Measurements from ENCODE around the gene HAUS6.

HAUS6 gene

GRCh38 chr9:19085295-19085694 is 17.4 kb downstream of the HAUS6 start:
- TF ChIP-seq, protein P1, sequence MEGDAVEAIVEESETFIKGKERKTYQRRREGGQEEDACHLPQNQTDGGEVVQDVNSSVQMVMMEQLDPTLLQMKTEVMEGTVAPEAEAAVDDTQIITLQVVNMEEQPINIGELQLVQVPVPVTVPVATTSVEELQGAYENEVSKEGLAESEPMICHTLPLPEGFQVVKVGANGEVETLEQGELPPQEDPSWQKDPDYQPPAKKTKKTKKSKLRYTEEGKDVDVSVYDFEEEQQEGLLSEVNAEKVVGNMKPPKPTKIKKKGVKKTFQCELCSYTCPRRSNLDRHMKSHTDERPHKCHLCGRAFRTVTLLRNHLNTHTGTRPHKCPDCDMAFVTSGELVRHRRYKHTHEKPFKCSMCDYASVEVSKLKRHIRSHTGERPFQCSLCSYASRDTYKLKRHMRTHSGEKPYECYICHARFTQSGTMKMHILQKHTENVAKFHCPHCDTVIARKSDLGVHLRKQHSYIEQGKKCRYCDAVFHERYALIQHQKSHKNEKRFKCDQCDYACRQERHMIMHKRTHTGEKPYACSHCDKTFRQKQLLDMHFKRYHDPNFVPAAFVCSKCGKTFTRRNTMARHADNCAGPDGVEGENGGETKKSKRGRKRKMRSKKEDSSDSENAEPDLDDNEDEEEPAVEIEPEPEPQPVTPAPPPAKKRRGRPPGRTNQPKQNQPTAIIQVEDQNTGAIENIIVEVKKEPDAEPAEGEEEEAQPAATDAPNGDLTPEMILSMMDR (IDR thresholded peaks at IDR 0.05; ENCODE audit: low read depth, low read length, poor library complexity, severe bottlenecking) = peak; percentile 61
- TF ChIP-seq EZH2phosphoT487 (IDR thresholded peaks at IDR 0.05; ENCODE audit: borderline replicate concordance, low read length) = no peak
- no peak overlapping the region for H3K4me3 ChIP-seq (ENCODE audit: low read length)
- peaks cover 3% of the 10 kb centered on the region; the same call in 1 of the 2 replicates for H3K79me2 ChIP-seq (ENCODE audit: control insufficient read depth, low read length)

DNA sequence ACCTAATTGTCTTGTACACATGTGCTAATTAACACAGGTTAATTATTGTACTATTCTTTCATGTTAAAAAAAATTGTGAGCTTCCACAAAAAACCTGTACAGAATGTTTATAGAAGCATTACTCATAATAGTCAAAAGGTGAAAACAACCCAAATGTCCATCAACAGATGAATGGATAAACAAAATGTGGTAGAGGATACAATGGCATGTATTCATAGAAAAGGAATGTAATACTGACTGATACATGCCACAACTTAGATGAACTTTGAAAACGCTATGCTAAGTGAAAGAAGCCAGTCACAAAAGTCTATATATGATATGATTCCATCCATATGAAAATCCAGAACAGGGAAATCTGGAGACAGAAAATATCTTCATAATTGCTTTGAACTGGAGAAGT is 27.9 kb downstream of the HAUS6 start:
- Histone ChIP-seq H4K20me1 (ENCODE audit: control insufficient read depth, insufficient read depth, low read depth, low read length) (no peaks in the 10 kb centered on the region), H3K4me1 (ENCODE audit: control insufficient read depth, low read length) (no peaks in the 10 kb centered on the region), H3K9me3 (ENCODE audit: control insufficient read depth, insufficient read depth, low read length) (no peaks in the 10 kb centered on the region), H3K27me3 (ENCODE audit: control insufficient read depth, low read length) (no peaks in the 10 kb centered on the region), H3K36me3 (ENCODE audit: control insufficient read depth, low read length) (peaks cover 76% of the 10 kb centered on the region), H3K9me2 (replicated peaks; ENCODE audit: control insufficient read depth, low read length) (no peaks in the 10 kb centered on the region), H3F3A (ENCODE audit: control insufficient read depth, insufficient read depth) (no peaks in the 10 kb centered on the region), H3K4me2 (ENCODE audit: low read length) (no peak overlapping the region), H3K27ac (ENCODE audit: low read depth, low read length) (no peak overlapping the region), H3K4me3 (ENCODE audit: low read length) (no peak overlapping the region), H3K79me2 (ENCODE audit: control insufficient read depth, low read length) (peaks cover 2% of the 10 kb centered on the region; the same call in 1 of the 2 replicates)
- no peak for TF ChIP-seq EZH2phosphoT487 (IDR thresholded peaks at IDR 0.05; ENCODE audit: borderline replicate concordance, low read length)
- TF ChIP-seq, protein P1 (IDR thresholded peaks at IDR 0.05; ENCODE audit: low read depth, low read length, poor library complexity, severe bottlenecking) = no peak

More at GRCh38 chr9:19085295-19085694, 17.4 kb downstream of the HAUS6 start:
- Histone ChIP-seq H3K9me3 (ENCODE audit: control insufficient read depth, insufficient read depth, low read length) (no peaks in the 10 kb centered on the region), H3K4me2 (ENCODE audit: low read length) (no peak overlapping the region), H3K4me1 (ENCODE audit: control insufficient read depth, low read length) (no peaks in the 10 kb centered on the region), H3K27me3 (ENCODE audit: control insufficient read depth, low read length) (no peaks in the 10 kb centered on the region), H3F3A (ENCODE audit: control insufficient read depth, insufficient read depth) (no peaks in the 10 kb centered on the region), H3K27ac (ENCODE audit: low read depth, low read length) (no peak overlapping the region), H4K20me1 (ENCODE audit: control insufficient read depth, insufficient read depth, low read depth, low read length) (no peaks in the 10 kb centered on the region), H3K9me2 (replicated peaks; ENCODE audit: control insufficient read depth, low read length) (no peaks in the 10 kb centered on the region), H3K36me3 (ENCODE audit: control insufficient read depth, low read length) (peaks cover 76% of the 10 kb centered on the region)

GRCh38 chr9:19074229-19074628 is 28.5 kb downstream of the HAUS6 start:
- Histone ChIP-seq H3K27ac (ENCODE audit: low read depth, low read length) (no peak overlapping the region), H3K9me2 (replicated peaks; ENCODE audit: control insufficient read depth, low read length) (no peaks in the 10 kb centered on the region), H3K27me3 (ENCODE audit: control insufficient read depth, low read length) (no peaks in the 10 kb centered on the region), H3F3A (ENCODE audit: control insufficient read depth, insufficient read depth) (no peaks in the 10 kb centered on the region), H3K9me3 (ENCODE audit: control insufficient read depth, insufficient read depth, low read length) (no peaks in the 10 kb centered on the region), H4K20me1 (ENCODE audit: control insufficient read depth, insufficient read depth, low read depth, low read length) (no peaks in the 10 kb centered on the region), H3K36me3 (ENCODE audit: control insufficient read depth, low read length) (peaks cover 76% of the 10 kb centered on the region), H3K4me3 (ENCODE audit: low read length) (no peak overlapping the region), H3K4me2 (ENCODE audit: low read length) (no peak overlapping the region), H3K4me1 (ENCODE audit: control insufficient read depth, low read length) (no peaks in the 10 kb centered on the region), H3K79me2 (ENCODE audit: control insufficient read depth, low read length) (peaks cover 2% of the 10 kb centered on the region; the same call in 1 of the 2 replicates)
- TF ChIP-seq, protein P1 (IDR thresholded peaks at IDR 0.05; ENCODE audit: low read depth, low read length, poor library complexity, severe bottlenecking) = no peak
- no peak for TF ChIP-seq EZH2phosphoT487 (IDR thresholded peaks at IDR 0.05; ENCODE audit: borderline replicate concordance, low read length)
